Dermis microvascular lymphatic vessel endothelial cell (primary cell): ENCODE data around the gene TTLL5. TPM values are rescaled to one million over a fixed set of nuclear protein-coding genes. Genes with fewer than 3 reads are reported as not detected.
"Not testable (repeated sequence)": the region's sequence is repeated elsewhere in the genome, so short reads cannot be mapped to it uniquely, and the experiment has no call there.

Experiments used
- DNase-seq, 2 donors: peaks; one replicate each; pipeline versions ENCODE4 v3.0.0 to v3.0.0-alpha.2; 2010; ENCODE audit warnings: low read depth in 2 of 2
- total RNA-seq: library from RNA; depleted of rRNA; stranded (reverse); fragments of >200 nt; gene quantifications from 2 replicates; pipeline ENCODE4 v1.2.1, GENCODE V29; 2014

Gene TTLL5
- total RNA-seq, 1 donor from 2014 or later = 22.3 TPM

DNA sequence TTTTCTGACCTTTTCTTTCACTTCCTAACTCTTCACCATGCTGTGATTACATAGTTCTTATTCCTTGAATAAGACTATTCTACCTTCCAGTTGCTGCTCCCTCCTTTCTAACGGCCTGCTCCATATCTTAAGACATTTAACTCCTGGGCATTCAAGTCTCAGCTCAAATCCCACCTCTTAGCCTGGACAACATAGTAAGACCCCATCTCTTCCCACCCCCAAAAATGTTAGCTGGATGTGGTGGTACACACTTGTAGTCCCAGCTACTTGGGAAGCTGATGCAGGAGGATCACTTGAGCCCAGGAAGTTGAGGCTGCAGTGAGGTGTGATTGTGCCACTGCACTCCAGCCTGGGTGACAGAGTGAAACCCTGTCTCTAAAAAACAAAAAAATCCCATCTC, 11.3 kb upstream of the TTLL5 start:
- no peak for DNase-seq

DNA sequence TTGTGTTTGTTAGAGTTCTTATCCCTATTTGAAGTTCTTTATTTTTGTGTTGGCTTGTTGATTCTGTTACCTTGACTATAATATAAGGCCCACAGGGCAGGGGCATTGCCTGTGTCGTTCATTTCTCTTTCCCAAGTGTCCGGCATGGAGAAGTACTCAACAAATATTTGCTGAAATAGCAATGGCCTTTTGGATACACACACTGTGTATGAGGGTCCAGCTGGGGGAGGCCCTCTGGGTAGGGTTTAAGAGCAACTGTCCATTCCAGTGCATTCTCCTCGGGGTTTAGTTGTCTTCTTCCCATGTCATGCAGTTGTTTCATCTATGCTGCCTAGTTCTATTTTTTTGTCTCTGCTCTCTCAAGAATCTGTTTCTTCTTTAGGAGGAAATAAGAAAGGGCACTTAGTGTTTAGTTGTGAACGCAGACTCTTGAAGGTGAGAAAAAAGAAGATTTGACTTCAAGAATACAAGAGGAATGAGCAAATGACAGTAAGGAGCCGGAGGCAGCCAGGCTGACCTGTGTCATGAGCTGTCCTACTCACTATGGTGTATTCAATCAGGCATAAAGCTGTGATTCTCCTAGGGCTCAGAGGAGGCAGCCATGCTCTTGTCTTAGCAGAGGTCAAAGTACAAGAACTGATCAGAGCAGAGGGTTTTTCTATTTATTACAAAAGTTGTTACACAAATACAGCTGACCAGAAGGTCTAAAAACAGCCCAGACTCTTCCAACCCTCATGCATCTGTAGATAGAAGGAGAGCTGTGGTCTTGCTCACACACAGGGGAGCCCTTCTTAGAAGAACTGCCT, 10.6 kb upstream of the TTLL5 start:
- no peak for DNase-seq

DNA sequence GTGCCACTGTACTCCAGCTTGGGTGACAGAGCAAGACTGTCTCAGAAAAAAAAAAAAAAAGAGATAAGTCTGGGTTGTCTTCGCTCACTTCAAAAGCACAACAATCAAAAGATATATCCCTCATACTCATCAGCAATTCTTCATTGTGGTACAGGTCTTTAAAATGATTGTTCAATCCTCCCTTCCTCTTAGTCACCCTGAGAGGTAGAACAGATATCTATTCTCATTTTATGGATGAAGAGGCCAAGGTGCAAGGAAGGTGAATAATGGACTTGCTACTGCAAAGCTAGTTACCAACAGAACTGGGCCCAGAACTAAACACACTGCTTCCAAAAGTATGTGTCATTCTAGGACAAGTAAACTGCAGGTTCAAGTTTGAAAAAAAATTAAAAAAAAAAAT, 7.5 kb upstream of the TTLL5 start:
- no peak for DNase-seq

DNA sequence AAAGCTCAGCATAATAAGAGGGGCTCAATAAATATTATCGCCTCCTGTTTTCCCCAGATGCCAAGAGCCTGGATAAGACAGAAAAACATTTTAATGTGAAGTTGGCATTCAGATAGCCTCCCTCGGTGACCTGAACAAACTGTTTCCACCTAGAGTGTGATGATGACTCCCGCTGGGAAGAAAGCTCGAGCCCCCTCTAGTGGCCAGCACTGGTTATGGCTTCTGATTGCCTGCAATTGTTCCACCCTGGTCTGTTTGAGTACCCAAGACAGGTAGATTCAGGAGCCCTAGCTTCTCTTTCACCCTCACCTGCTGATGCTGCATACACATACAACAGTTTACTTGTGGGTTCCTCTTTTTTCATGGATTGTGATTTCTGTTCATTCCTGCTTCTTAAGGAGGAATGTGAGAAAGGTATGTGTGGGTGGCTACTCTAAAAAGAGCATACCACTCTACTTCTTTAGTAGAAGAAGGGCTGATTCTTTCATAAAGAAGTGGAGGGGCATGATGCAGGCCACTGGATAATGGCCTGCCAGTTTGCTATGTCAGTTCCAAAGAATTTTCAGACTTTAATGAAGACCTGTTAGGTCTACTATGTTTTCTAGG, 6.8 kb upstream of the TTLL5 start:
- peak; percentile 55 to 72 for DNase-seq

DNA sequence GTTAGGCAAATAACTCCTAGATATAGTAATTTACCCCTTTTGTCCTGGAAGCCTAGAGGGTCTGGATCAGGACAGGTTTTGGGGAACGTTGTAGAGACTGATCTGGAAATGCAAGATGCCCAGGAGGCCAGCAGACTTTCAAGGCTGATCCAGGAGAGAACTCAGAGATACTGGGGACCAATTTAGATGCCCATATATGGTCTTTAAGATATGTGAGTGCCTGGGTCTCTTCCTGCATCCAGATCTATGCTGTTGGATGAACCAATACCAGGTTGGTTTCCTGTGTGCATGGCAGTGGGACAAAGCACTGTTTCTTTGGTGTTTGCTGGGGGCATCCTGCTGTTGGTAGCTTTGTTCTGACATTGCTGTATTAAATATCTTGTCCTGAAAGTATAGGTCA, 5.8 kb upstream of the TTLL5 start:
- no peak for DNase-seq

DNA sequence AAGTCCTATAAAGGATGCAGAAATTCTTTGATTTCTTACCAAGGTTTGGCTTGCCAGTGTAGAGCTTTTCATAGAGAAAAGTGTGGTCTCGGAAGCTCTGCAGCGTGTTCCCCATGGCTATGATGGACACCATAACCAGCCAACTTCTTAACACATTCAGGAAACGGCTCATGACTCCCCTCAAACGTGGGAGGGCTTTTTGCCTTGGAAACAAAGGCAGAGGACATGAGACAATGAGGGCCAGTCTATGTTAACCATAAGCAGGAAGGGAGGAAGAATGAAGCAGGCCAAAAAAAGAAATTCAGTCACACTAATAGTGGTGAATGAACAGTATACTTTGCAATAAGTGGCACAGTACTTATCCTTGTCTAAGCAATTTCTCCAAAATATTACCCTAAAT, 3.7 kb upstream of the TTLL5 start:
- DNase-seq = peak; percentile 29 to 76

DNA sequence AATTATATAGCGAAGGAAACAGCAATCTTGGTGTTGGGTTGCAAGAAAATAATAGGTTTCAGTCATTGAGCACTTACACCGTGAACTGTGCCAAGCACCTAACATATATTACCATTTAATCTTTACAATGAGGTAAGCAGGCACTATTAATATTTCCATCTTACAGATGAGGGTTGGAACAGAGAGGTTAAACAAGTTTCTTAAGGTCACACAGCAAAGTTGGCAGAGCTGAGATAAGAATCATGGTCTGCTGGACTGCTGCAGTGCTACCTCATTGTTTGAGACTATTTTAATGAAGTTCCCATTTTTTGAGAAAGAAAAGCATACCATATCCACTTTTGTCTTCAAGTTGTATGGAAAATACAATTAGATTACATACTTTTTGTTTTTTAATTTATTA, 2.1 kb upstream of the TTLL5 start:
- DNase-seq = no peak

DNA sequence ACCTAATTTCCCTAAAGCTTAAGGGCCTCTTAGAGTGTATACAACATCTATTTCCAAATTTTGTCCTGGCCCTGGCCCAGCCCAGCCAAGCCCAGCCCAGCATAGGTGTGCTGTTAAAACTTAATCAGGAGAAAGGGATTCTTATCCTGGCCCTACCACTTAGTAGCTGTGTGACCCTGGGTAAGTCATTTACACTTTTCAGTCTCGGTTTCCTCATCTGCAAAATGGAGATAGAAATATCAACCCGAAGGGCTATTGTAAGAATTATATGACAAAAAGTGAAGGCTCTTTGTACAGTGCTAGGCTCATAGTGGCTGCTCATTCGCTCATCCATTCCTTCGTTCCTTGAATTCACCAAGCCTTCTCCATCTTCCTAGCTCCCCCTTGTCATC, 812 bp upstream of the TTLL5 start:
- no peak for DNase-seq

DNA sequence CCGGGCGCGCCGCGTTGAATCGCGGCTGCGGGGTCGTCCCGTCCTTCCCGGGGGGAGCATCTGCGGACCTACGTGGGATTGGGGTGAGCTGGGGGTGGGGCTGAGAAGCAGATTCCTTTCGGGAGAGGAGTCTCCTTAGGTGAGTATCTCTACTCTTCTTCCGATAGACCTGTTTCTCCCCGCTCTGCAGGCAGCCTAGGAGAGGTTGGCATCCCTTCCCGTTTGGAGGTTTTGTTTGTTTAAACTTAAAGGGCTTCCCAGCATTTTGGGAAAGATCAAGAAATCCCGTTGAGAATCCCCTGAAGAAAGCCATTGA, 411 bp downstream of the TTLL5 start:
- no peak for DNase-seq

DNA sequence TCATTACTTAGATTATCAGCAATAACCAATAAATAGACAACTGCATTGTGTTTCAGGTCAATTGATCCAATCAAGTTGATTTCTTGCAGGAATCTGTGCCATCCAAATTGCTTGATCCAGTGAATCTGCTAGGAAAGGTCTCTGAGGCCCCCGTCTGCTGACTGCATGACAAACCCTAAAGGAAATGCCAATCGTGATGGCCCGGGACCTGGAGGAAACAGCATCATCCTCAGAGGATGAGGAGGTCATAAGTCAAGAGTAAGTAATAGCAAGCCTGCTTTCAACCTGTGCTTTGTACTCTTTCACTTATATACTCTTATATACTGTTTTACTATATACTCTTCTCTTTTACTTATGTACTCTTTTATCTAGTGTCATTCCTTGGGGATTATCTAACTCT, 1.9 kb downstream of the TTLL5 start:
- DNase-seq = peak in 1 of 2 donors; percentile 79

DNA sequence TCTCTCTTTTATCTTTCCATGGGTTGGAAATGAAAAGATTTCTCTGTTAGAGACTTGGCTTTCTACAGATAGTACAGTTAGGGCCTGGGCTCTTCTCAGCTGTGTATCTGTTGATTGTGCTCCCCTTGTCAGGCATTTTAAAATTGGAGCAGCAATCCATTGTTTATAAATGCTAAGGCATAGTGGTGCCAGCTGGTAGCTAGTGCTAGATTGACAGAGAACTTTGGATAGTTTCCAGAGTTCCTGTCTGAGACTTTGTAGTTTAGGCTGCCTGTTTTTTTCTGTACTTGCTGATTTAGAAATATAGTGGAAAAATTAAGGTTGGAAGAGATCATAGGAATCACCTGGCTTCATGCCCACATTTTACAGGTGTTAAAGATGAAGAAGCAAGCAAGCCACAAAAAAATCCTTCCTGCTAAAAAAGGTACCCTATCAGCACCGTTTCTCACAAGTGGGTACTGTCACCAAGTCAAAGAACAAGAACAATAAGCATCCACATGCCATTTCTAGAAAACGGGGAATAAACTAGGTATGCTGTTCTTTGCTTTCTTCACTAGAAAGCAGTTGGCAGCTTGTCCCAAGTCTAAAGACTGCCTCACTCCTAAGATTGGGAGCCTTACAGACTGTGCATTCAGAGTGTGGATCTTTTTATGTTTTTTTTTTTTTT, 6.2 kb downstream of the TTLL5 start:
- peak in 1 of 2 donors; percentile 65 for DNase-seq

DNA sequence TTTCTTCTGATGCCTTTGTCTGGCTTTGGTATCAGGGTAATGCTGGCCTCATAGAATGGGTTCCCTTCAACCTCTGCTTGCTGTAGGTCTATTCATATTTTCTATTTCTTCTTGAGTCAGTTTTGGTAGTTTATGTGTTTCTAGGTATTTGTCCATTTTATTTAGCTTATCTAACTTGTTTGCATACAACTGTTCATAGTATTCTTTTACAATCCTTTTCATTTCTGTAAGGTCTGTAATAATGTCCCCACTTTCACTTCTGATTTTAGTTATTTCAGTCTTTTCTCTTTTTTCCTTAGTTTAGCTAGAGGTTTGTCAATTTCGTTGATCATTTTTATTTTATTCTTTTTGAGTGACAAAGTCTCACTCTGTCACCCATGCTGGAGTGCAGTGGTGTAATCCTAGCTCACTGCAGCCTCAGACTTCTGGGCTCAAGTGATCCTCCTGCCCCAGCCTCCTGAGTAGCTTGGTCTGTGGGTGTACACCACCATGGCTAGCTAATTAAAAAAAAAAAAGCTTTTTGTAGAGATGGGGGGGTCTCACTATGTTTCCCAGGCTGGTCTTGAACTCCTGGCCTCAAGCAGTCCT, 11.7 kb downstream of the TTLL5 start:
- no peak for DNase-seq

DNA sequence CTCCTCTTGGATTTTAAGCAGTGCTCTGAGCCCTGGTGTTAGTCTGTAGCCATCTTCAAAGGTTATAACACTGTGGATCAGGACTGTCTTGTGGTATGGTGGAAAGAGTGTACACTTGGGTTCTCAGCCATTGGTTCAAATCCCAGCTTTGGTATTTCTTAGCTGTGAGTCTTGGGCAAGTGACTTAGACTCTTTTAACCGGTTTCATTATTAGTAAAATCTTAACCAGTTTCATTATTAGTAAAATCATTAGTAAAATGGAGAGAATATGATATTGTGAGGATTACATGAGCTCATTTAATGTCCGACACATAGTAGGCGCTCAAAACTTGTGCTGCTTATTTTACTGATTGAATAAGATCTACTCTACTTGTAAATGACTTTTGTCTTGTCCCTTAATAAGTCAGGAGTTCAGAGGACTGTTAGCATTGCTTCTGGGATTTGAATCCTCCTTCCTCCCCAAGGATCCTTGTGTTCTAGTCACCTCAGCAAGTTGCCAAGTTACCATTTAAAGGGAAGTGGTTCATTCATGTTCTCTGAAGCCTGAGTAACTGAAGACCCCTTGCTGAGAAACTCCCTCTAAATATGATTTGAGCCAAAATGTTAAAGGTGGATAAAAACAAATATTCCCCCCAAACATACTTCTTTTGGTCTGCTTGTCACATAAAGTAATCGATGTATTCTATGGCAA, 12.4 kb downstream of the TTLL5 start:
- DNase-seq = no peak

DNA sequence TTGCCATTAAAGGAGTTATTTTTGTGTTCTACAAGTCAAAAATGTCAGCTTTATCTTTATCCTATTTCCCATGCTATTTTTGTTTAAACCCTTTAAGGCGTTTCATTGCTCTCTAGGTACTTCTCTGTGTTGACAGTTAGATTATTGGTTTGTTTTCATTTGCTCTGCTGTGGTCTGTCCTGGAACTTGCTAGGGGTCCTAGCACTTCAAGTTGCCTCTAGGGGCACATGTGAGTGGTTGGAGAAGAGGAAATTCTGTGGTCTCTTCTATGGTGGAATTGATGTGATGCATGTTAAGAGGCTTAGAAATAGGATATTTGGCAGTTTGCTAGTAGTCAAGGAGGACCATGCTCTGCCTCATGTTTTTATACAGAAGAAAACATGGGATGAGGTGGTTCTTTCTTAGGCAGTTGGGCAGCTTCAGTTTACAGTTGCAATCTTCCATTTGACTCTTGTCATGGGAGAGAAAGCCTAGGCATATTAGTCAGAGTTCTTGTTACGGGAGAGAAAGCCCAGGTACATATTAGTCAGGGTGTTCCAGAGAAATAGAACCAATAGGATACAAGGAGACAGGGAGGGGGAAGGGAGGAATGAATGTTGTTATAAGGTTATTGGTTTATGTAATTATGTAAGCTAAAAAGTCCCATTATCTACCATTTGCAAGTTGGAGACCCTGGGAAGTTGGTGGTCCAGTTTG, 14.4 kb downstream of the TTLL5 start:
- no peak for DNase-seq

DNA sequence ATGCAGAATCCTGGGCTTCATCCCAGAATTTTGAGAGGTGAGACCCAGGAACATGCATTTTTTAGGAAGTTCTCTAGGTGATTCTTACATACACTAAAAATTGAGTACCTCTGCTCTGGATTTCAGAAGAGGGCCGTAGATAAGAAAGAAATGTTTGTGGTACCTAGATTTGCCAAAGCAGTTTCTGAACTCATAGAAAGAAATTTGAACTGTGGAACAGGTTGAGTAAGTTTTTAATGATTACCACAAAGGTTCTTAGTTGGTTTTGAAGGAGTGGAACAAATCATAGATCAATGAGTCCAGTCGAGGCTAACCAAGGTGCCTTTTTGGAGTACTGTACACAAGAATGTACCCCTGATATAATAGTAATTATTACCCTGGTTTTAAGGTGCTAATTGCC, 24.9 kb downstream of the TTLL5 start:
- no peak for DNase-seq

DNA sequence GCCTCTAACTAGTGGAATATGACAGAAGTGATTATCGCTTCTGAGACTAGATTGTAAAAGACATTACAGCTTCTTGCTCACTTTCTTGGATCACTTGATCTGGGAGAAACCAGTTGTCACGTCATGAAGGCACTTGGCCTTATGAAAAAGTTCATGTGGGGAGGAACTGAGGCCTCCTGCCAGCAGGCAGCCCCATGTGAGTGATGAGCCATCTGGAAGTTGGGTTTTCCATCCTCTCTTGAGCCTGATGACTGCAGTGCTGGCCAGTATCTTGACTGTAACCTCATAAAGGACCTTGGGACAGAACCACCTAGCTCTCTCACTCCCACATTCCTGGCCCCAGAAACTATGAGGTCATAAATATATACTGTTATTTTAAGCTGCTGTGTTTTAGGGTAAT, 28.0 kb downstream of the TTLL5 start:
- no peak for DNase-seq

DNA sequence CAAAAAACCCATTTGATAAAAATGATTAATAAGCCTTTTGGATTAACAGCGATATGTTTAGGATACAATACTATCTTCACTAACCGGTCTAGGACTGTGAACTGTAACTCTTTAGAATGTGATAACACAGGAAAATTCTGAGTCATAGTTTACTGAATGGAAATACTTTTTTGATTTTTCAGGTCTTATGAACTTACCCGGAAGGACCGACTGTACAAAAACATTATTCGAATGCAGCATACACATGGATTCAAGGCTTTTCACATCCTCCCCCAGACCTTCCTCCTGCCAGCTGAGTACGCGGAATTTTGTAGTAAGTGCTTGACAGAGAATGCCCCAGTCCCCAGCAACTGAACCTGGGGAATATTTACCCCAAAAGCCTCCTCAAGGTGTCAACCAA, 29.0 kb downstream of the TTLL5 start:
- peak in 1 of 2 donors; percentile 68 for DNase-seq

DNA sequence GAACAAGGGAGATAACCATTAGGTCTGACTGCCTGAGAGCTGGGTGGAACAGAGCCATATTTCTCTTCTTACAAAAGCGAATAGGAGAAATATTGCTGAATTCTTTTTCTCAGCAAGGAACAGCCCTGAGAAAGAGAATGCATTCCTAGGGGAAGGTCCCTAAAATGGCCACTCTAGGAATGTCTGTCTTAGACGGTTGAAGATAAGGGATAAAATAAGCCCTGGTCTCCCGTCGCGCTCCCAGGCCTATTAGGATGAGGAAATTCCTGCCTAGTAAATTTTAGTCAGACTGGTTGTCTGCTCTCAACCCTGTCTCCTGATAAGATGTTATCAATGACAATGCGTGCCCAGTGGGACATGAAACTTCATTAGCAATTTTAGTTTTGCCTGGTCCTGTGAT, 34.0 kb downstream of the TTLL5 start:
- not testable (repeated sequence) for DNase-seq

DNA sequence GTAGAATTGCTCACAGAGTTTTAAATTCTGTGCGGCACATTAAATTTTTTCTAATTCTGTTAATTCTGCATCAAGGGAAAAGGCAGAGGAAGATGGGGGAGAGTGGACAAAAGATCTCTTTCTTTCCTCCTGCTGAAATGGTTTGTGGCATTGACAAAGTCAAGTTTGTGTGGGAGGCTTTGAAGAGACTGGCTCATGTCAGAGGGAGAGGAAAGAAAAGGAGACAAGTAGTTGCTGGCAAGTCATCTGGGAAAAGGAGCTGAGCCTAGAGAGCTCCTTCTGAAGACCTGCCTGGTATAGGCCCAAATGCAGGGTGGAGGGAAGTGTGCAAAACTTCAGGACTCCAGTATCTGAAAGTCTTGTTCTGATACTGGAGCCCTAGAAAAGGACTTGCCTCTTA, 36.3 kb downstream of the TTLL5 start:
- no peak for DNase-seq

DNA sequence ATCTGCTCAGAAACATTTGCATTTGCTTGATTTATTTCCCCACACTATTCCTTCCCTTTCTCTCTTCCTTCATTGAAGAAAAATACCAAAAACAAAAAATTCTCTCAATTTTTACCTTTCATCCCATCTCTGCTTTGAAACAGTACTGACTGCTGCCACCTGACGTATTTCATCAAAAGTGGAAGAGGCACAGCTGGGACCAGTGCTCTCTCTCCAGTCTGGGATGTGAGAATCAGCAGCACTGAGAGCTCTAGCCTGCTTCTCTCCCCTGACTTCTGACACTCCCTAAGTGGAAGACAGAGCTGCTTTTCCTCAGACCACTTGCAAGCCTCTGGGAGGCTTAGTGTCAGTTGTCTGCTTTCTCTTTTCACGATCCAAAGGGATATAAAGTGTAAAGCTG, 36.9 kb downstream of the TTLL5 start:
- DNase-seq = no peak

DNA sequence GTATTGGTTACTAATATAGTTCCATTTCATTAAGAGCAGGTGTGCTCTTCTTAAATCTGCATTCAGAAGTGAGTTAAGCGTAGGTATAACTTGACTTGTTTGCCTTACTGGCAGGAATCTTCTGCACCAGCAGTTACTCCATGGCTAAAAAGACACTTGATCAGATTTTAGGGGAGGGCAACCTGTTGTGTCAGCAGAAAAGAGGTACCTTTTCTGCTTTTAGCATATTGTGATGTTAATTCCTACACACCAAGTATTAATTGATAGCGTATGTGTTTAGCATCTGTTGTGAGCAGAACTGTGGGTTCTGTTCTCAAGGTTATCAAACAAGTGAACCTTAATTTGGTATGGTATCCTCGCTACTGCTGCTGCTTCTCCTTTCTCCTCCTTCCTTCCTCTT, 38.3 kb downstream of the TTLL5 start:
- DNase-seq = no peak
